ENCODE measurements around the gene RPS6KC1.

GRCh38 chr1:213249395-213249794 is 198.4 kb downstream of the RPS6KC1 start:
- TF ChIP-seq CTCF (IDR thresholded peaks at IDR 0.05) (no peak), EZH2phosphoT487 (IDR thresholded peaks at IDR 0.05) (no peak)
